OCI-M2 (cell line): ENCODE measurements around the gene C1orf198.

Experiments used
- DNase-seq: peaks from one replicate; lab custom pipeline; 2025; ENCODE audit not compliant: unreplicated experiment; lab: John Stamatoyannopoulos, UW

Gene C1orf198

GRCh38 chr1:230894032-230894431, 25.7 kb upstream of the C1orf198 start:
- DNase-seq, result no peak

- no peak for DNase-seq
Observed at GRCh38 chr1:230892018-230892491, 23.7 kb upstream of the C1orf198 start.

GRCh38 chr1:230891413-230891812, 23.1 kb upstream of the C1orf198 start:
- no peak for DNase-seq

GRCh38 chr1:230884646-230885045, 16.3 kb upstream of the C1orf198 start:
- DNase-seq, result no peak

GRCh38 chr1:230883967-230884366, 15.6 kb upstream of the C1orf198 start:
- DNase-seq, result no peak

- DNase-seq, result no peak
Observed at GRCh38 chr1:230879778-230880177, 11.5 kb upstream of the C1orf198 start.

GRCh38 chr1:230878591-230878990, 10.3 kb upstream of the C1orf198 start:
- DNase-seq, result no peak

GRCh38 chr1:230877924-230878590, 9.7 kb upstream of the C1orf198 start:
- no peak for DNase-seq

GRCh38 chr1:230877146-230877923, 9.0 kb upstream of the C1orf198 start:
- no peak for DNase-seq

GRCh38 chr1:230876660-230877059, 8.3 kb upstream of the C1orf198 start:
- no peak for DNase-seq

- DNase-seq, result no peak
Observed at GRCh38 chr1:230875370-230875769, 7.0 kb upstream of the C1orf198 start.

- DNase-seq, result no peak
Observed at GRCh38 chr1:230870916-230871315, 2.6 kb upstream of the C1orf198 start.

GRCh38 chr1:230869500-230869899, 1.2 kb upstream of the C1orf198 start:
- DNase-seq, result no peak

- DNase-seq, result no peak
Observed at GRCh38 chr1:230868736-230869385, 540 bp upstream of the C1orf198 start.

GRCh38 chr1:230867101-230867902, 1.0 kb downstream of the C1orf198 start:
- no peak for DNase-seq

GRCh38 chr1:230866171-230867070, 1.9 kb downstream of the C1orf198 start:
- no peak for DNase-seq

GRCh38 chr1:230865062-230865817, 3.1 kb downstream of the C1orf198 start:
- no peak for DNase-seq

- DNase-seq, result no peak
Observed at GRCh38 chr1:230864441-230864840, 3.9 kb downstream of the C1orf198 start.

GRCh38 chr1:230863449-230863848, 4.9 kb downstream of the C1orf198 start:
- no peak for DNase-seq
